Fibroblast of upper back skin (primary cell): ENCODE results near the gene SERPINA3.
A peak's percentile ranks its signal among the peaks of the same experiment; 100 is the strongest.
"Not testable (repeated sequence)": the region's sequence is repeated elsewhere in the genome, so short reads cannot be mapped to it uniquely, and the experiment has no call there.

Experiments
- DNase-seq: peaks from one replicate; pipeline ENCODE4 v3.0.0-alpha.2; 2013

The SERPINA3 gene

GRCh38 chr14:94612174-94612573, at the start of gene SERPINA3:
TSS of gene SERPINA3 (plus strand) at chr14:94612391. CDS start at chr14:94614442, 2,051 bp downstream.
- DNase-seq: no peak

GRCh38 chr14:94562941-94563883, 49.0 kb upstream of the SERPINA3 start:
- no peak for DNase-seq

- no peak for DNase-seq
Observed at GRCh38 chr14:94564381-94564780, 47.8 kb upstream of the SERPINA3 start.

- DNase-seq: no peak
Observed at GRCh38 chr14:94568186-94568585, 44.0 kb upstream of the SERPINA3 start.

GRCh38 chr14:94569381-94570001, 42.7 kb upstream of the SERPINA3 start:
- no peak for DNase-seq

- DNase-seq: no peak
Observed at GRCh38 chr14:94570002-94570400, 42.2 kb upstream of the SERPINA3 start.

GRCh38 chr14:94570440-94570839, 41.8 kb upstream of the SERPINA3 start:
- DNase-seq: no peak

- no peak for DNase-seq
Observed at GRCh38 chr14:94571395-94571794, 40.8 kb upstream of the SERPINA3 start.

- DNase-seq: peak; percentile 32
Observed at GRCh38 chr14:94571950-94572349, 40.2 kb upstream of the SERPINA3 start.

GRCh38 chr14:94572637-94573303, 39.4 kb upstream of the SERPINA3 start:
- no peak for DNase-seq

GRCh38 chr14:94573475-94574277, 38.5 kb upstream of the SERPINA3 start:
- DNase-seq: no peak

GRCh38 chr14:94574336-94574735, 37.9 kb upstream of the SERPINA3 start:
- DNase-seq: no peak

GRCh38 chr14:94575730-94576585, 36.2 kb upstream of the SERPINA3 start:
- peak; percentile 51 for DNase-seq

- DNase-seq: not testable (repeated sequence)
Observed at GRCh38 chr14:94577472-94577871, 34.7 kb upstream of the SERPINA3 start.

- DNase-seq: no peak
Observed at GRCh38 chr14:94578712-94579111, 33.5 kb upstream of the SERPINA3 start.

- DNase-seq: peak; percentile 21
Observed at GRCh38 chr14:94581127-94581999, 30.8 kb upstream of the SERPINA3 start, which contains the start of gene SERPINA5. TSS of gene SERPINA5 (plus strand) at chr14:94581426. CDS start at chr14:94587363, 5,937 bp downstream.

- no peak for DNase-seq
Observed at GRCh38 chr14:94582199-94582750, 29.9 kb upstream of the SERPINA3 start.

GRCh38 chr14:94582851-94583250, 29.3 kb upstream of the SERPINA3 start:
- DNase-seq: no peak

- no peak for DNase-seq
Observed at GRCh38 chr14:94583557-94583956, 28.6 kb upstream of the SERPINA3 start.
